Testis (tissue), 3 donors: ENCODE results near the gene BCORL1. TPM values are rescaled to one million over a fixed set of nuclear protein-coding genes. Genes with fewer than 3 reads are reported as not detected.

Experiments used
- DNase-seq: peaks from one replicate; pipeline ENCODE4 v3.0.0-alpha.2; 2019
- H3K27ac ChIP-seq, 2 donors: fragments of 200-600 bp; sonication (generic); one replicate each; pipeline ENCODE4 v1.5.1; 2019
- H3K27me3 ChIP-seq: fragments of 200-600 bp; sonication (generic); one replicate; pipeline ENCODE4 v1.5.1; 2019
- H3K36me3 ChIP-seq: fragments of 200-600 bp; sonication (generic); one replicate; pipeline ENCODE4 v1.5.1; 2017; ENCODE audit warnings: low read depth; ENCODE audit errors: missing control alignments
- H3K4me1 ChIP-seq: fragments of 200-600 bp; sonication (generic); one replicate; pipeline ENCODE4 v1.5.1; 2019
- H3K4me3 ChIP-seq, 2 donors: fragments of 200-600 bp; sonication (generic); one replicate each; pipeline ENCODE4 v1.5.1; 2017 to 2019
- H3K9me3 ChIP-seq: fragments of 200-600 bp; sonication (generic); one replicate; pipeline ENCODE4 v1.5.1; 2017
- CTCF ChIP-seq, 3 experiments: fragments of 450-650 bp in 2 of 3; fragments of 200-600 bp in 1 of 3; sonication (generic) in 1 of 3; IDR thresholded peaks; one replicate each; pipeline ENCODE4 v1.5.1; 2016 to 2019; ENCODE audit warnings: antibody characterized with exemption in 3 of 3, mild to moderate bottlenecking in 2 of 3, moderate library complexity in 1 of 3
- POLR2A ChIP-seq: fragments of 450-650 bp; IDR thresholded peaks from one replicate; pipeline ENCODE4 v1.6.1; 2017; ENCODE audit warnings: antibody characterized with exemption, mild to moderate bottlenecking, moderate library complexity
- WGBS, 2 donors: methylation state at CpG; one replicate each; pipeline ENCODE4 v1.1.5; 2018; 5-methylcytosine and 5-hydroxymethylcytosine counted together
- intact Hi-C: fragments of 100-400 bp; cut with DNase I; formaldehyde crosslinking; loops from one replicate; pipeline ENCODE4 v1.15.1; 2023; ENCODE audit warnings: low total_unique reads
- polyA plus RNA-seq: library from polyadenylated mRNA; stranded (reverse); fragments of 350-450 nt; fragmentation: Illumina TruSeq; extraction: RNeasy Lipid Tissue Mini Kit (QIAGEN cat#74804); gene quantifications from one replicate; pipeline ENCODE4 v1.2.3, GENCODE V29; 2014; ENCODE audit warnings: low read depth, low replicate concordance; ENCODE audit not compliant: insufficient read depth
- total RNA-seq, 2 donors: library from RNA; depleted of rRNA; stranded (reverse); fragments of >200 nt; gene quantifications; one replicate each; pipeline ENCODE4 v1.2.3, GENCODE V29; 2016

BCORL1 gene
- total and polyA plus RNA-seq, 3 donors from 2014 or later, result 27.7 to 33.1 (median 32.3) TPM

- Histone ChIP-seq H3K36me3 (no peaks in the 10 kb centered on the region), H3K9me3 (no peaks in the 10 kb centered on the region), H3K4me3 (no peak overlapping the region), H3K27me3 (no peaks in the 10 kb centered on the region), H3K27ac (no peak overlapping the region), H3K4me1 (no peaks in the 10 kb centered on the region)
- 50 to 60% methylated on average over 1 to 19 of the region's 19 CpGs for WGBS, 2 donors
- no peak for DNase-seq
- TF ChIP-seq CTCF (IDR thresholded peaks at IDR 0.05) (no peak), POLR2A (no peak)
- intact Hi-C loops, result no loop called here
Observed at GRCh38 chrX:129959493-129959832, 23.0 kb upstream of the BCORL1 start.

- H3K9me3 ChIP-seq, result no peaks in the 10 kb centered on the region
- H3K36me3 ChIP-seq, result no peaks in the 10 kb centered on the region
- H3K4me3 ChIP-seq, result no peak overlapping the region
- H3K27me3 ChIP-seq, result no peaks in the 10 kb centered on the region
- no peaks in the 10 kb centered on the region for H3K4me1 ChIP-seq
- no peak for DNase-seq
- intact Hi-C loops, result no loop called here
- H3K27ac ChIP-seq, result no peak overlapping the region
- TF ChIP-seq CTCF (IDR thresholded peaks at IDR 0.05), result no peak
- TF ChIP-seq POLR2A, result no peak
- WGBS, 2 donors, result 43% methylated on average over 13 to 17 of the region's 26 CpGs
Observed at GRCh38 chrX:129961180-129962083, 21.0 kb upstream of the BCORL1 start.

GRCh38 chrX:129963729-129964128 lies 18.7 kb upstream of the BCORL1 start:
- TF ChIP-seq CTCF (IDR thresholded peaks at IDR 0.05) (no peak), POLR2A (no peak)
- DNase-seq, result no peak
- no peak overlapping the region for H3K27ac ChIP-seq
- no peaks in the 10 kb centered on the region for H3K36me3 ChIP-seq
- no peaks in the 10 kb centered on the region for H3K4me1 ChIP-seq
- H3K4me3 ChIP-seq, result no peak overlapping the region
- H3K27me3 ChIP-seq, result no peaks in the 10 kb centered on the region
- 87 to 96% methylated on average over 5 to 8 of the region's 8 CpGs for WGBS, 2 donors
- intact Hi-C loops, result no loop called here
- no peaks in the 10 kb centered on the region for H3K9me3 ChIP-seq

GRCh38 chrX:129965166-129965565 lies 17.3 kb upstream of the BCORL1 start:
- no peaks in the 10 kb centered on the region for H3K4me1 ChIP-seq
- no peak overlapping the region for H3K27ac ChIP-seq
- no peaks in the 10 kb centered on the region for H3K27me3 ChIP-seq
- intact Hi-C loops, result no loop called here
- no peak for TF ChIP-seq CTCF (IDR thresholded peaks at IDR 0.05)
- no peak for TF ChIP-seq POLR2A
- H3K9me3 ChIP-seq, result no peaks in the 10 kb centered on the region
- H3K36me3 ChIP-seq, result no peaks in the 10 kb centered on the region
- 76 to 82% methylated on average over 5 to 6 of the region's 6 CpGs for WGBS, 2 donors
- H3K4me3 ChIP-seq, result no peak overlapping the region
- no peak for DNase-seq

GRCh38 chrX:129968968-129969367 lies 13.5 kb upstream of the BCORL1 start:
- intact Hi-C loops, result no loop called here
- Histone ChIP-seq H3K9me3 (no peaks in the 10 kb centered on the region), H3K27ac (no peak overlapping the region), H3K27me3 (no peaks in the 10 kb centered on the region), H3K4me1 (no peaks in the 10 kb centered on the region), H3K4me3 (no peak overlapping the region), H3K36me3 (no peaks in the 10 kb centered on the region)
- DNase-seq, result no peak
- WGBS, 2 donors, result 86 to 95% methylated on average over 3 of the region's 3 CpGs
- TF ChIP-seq POLR2A (no peak), CTCF (IDR thresholded peaks at IDR 0.05) (no peak)
